GM18508 (cell line): ENCODE data around the gene CD2BP2.
"Not testable (repeated sequence)": the region's sequence is repeated elsewhere in the genome, so short reads cannot be mapped to it uniquely, and the experiment has no call there.

Experiments
- ATAC-seq: cut with Tn5 transposase; IDR thresholded peaks from one replicate; pipeline ENCODE4 v1.9.1; 2021; ENCODE audit warnings: moderate number of reproducible peaks; ENCODE audit not compliant: insufficient read depth, unreplicated experiment

The CD2BP2 gene

DNA sequence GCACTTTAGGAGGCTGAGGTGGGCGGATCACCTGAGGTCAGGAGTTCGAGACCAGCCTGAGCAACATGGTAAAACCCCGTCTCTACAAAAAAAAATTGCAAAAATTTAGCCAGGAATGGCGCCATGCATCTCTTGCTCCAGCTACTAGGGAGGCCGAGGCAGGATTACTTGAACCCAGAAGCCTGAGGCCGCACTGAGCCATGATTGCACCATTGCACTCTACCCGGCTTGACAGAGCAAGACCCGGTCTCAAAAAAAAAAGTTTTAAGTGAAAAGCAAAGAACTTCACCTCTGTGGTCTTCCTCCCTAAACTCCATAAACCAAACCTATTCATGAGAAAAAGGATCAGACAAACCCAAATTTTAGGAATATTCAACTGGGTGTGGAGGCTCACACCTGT, 7.0 kb downstream of the CD2BP2 start:
- ATAC-seq = no peak

DNA sequence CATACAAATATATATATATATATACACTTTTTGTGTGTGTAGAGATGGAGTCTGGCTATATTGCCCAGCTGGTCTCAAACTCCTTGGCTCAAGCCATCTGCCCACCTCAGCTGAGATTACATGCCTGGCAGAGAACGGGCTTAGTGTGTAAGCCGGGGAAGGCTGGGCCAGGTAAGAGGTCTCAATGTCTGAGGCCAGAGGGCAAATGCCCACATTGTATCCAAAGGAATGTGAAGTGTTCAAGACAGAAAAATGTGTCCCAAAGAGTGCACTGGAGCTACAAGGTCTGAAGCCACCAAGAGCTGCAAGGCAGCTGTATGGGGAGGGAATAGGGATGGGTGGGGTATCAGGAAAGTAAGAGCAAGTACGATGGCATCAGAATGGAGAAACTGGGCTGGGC, 8.8 kb downstream of the CD2BP2 start:
- ATAC-seq = no peak

DNA sequence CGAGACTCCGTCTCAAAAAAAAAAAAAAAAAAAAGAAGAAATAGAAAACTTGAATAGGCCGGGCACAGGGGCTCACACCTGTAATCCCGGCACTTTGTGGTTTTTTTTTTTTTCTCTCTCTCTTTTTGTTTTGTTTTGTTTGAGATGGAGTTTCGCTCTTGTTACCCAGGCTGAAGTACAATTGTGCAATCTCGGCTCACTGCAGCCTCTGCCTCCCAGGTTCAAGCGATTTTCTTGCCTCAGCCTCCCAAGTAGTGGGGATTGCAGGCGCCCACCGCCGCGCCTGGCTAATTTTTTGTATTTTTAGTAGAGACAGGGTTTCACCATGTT, 11.7 kb downstream of the CD2BP2 start:
- not testable (repeated sequence) for ATAC-seq

DNA sequence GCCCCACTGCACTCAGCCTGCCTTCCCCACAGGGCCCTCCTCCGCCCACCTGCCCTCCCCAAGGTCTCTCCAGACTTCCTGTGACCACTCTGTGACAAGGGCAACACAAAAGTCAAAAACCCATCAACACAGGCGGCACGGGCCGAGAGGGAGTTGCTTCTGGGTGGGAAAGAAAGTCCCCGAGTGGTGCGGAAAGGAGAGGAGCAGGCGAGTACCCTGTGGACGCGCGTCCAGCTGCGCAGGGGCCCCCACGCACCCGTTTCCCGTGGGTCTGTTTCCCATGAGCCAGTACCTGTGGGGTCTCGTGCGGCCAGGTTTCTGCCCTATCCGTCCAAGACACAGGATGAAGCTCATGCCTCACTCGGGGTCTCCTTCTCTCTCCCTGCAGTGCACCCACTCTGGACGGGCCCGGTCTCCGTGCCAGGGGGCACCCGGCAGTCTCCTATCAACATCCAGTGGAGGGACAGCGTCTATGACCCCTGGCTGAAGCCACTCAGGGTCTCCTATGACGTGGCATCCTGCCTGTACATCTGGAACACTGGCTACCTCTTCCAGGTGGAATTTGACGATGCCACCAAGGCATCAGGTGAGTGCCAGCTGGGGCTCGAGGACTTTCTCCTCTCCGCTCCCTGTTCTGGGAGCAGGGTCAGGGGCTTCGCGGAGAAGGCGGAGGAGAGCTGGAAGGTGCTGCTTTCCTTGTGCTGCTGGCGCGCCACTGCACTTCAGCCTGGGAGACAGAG, 12.2 kb downstream of the CD2BP2 start:
- no peak for ATAC-seq

DNA sequence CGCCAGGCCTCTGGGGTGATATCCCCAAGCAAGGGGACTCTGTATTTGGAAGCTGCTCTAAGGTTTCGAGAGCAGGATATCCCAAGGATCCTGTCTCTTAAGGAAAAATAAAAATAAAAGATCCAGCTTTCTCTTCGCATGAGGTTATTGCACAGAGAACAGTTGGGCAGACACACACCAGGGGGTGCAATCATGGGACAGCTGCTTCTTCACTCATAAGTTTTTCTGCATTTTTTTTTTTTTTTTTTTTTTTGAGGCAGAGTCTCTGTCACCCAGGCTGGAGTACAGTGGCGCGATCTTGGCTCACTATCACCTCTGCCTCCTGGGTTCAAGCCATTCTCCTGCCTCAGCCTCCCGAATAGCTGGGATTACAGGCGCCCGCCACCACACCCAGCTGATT, 13.1 kb downstream of the CD2BP2 start:
- not testable (repeated sequence) for ATAC-seq

DNA sequence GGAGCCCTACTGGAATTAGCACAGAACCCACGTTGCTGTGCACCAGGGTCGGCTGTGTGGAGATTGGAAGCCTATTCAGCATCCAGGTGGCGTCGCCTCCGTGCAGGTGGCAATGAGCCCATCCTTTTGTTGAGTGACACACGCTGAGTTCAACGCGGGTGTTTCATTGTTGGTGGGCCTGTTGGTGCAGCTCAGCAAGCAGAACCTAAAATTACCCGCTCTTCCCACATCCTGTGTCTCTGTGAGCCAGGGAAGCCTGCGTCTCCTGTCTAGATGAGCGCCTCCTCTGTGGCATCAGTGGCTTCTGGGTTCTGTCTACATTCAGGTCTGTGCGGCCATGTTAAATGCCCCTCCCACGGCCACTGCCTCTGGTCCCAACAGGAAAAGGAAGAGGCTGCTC, 14.5 kb downstream of the CD2BP2 start:
- no peak for ATAC-seq

DNA sequence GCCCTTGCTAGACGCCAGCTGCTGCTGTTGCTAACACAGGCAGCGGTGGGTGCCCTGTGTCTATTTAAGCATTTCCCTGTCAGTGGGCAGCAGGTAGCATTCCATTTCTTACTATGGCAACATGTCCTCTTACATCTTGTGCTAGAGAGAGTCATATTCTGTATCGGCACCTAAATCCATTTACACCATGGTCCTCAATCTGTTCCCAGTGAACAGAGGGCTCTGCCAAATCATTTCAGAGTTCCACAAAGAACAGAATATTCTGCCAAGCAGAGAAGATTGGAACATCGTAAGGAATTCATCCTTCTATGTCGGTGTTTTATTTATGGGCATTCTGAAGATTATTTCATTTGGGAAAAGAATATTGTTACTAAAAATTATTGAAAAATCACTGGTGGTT, 16.4 kb downstream of the CD2BP2 start:
- ATAC-seq = not testable (repeated sequence)

DNA sequence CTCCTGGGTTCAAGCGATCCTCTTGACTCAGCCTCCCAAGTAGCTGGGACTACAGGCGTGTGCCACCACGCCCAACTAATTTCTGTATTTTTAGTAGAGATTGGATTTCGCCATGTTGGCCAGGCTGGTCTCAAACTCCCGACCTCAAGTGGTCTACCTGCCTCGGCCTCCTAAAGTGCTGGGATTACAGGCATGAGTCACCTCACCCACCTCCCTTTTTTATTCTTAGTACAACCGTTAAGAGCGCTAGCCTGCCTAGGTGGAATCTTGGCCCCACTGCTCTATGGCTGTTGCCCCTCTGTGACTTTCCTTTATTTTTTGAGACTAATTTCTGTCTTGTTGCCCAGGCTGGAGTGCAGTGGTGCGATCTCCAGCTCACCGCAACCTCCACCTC, 17.1 kb downstream of the CD2BP2 start:
- not testable (repeated sequence) for ATAC-seq

DNA sequence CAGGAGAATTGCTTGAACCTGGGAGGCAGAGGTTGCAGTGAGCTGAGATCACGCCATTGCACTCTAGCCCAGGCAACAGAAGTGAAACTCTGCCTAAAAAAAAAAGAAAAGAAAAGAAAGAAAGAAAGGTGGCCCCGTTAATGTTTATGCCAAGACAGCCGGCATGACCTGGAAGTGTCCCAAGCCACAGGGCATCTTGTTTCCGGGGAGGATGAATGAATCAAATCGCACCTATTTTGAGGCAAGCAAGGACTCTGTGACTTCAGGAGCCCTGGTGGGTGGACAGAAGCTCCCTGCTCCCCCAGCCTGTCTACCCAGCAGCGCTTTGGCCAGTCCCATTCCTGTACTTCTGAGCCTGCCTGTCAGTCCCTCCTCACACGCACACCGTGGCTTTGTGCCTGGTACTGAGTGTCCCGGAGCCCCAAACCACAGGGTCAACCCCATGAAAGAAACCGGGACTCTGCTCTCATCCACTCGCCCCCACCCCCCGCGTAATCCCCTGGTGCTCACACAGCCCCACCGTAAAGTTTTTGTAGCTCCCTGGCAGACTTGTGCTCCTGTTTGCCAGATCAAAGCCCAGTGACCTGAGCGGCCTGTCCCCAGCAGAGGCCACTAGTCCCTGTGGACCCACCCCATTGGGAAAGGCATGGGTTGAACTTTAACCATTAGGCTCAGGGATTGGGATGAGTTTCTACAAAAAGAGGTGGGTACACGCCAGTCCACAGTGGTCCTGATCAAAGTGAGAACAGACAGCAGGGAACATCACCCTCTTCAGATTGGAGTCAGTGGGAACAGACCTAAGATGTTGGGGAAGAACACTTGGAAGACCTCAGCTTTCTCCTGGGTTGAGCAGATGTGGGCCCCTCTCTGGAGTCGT, 19.3 kb downstream of the CD2BP2 start:
- ATAC-seq = no peak

DNA sequence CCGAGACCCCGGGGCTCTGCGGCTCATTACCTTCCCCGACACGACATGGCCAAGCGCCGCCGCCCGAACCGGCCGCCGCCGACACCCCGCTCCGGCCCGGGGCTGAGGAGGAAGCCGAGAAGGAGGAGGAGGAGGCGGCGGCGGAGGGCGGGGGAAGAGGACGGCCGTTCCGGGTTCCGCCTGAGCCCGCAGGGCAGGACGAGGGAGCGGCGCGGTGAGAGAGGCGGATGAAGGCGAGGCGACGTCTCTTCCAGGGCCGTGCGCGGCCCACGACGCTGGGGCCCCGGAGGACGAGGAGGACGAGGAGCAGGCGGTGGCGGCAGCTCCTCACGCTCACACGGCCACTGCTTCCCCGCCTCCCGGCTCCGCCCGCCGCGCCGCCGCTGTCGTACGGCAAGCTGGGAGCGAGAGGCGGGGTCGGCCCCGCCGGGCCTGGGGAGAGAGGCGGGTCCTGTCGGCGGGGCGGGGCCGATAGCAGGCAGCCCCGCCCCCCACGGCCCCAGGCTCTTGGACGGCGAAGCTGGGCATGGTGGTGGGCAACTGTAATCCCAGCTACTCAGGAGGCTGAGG, 20.0 kb downstream of the CD2BP2 start:
- ATAC-seq = not testable (repeated sequence)

DNA sequence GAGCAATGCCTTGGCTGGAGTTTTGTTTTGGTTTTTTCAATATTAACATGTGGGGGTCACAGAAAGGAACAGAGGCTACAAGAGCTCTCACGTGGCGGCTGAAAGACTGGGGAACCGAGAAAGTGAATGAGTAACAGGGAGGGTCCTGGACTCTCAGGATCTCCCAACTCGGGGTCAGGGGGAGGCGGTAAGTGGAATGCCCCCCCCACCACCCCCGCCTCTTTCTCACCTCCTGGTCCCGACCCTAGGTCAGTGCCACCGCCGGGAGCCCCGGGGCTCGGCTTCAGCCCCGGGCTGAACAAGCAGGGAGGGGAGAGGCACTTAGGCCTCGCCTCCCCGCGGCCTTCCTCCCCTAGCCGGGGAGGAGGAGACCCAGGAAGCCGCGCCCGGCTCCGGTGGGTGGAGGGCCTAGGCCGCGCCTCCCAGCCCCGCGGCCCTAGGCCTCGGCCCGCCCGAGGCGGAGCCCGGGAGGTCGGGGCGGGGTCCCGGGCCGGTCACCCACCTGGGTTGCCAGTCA, 20.6 kb downstream of the CD2BP2 start:
- ATAC-seq = not testable (repeated sequence)

DNA sequence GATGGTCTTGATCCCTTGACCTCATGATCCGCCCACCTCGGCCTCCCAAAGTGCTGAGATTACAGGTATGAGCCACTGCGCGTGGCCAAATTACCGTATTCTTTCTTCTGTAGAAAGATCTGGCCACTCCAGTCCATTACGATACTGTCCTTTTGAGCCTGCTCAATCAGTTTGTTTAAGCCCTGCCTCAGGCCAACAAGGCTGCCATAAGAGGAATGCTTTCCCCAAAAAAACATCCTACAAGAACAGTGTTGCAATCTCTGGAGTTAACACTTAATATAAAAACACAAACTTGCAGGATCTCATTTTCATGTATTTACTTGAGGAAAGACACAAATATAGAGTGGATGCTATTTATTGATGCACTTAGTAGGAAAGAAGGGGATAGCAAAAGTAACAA, 30.9 kb downstream of the CD2BP2 start:
- not testable (repeated sequence) for ATAC-seq

DNA sequence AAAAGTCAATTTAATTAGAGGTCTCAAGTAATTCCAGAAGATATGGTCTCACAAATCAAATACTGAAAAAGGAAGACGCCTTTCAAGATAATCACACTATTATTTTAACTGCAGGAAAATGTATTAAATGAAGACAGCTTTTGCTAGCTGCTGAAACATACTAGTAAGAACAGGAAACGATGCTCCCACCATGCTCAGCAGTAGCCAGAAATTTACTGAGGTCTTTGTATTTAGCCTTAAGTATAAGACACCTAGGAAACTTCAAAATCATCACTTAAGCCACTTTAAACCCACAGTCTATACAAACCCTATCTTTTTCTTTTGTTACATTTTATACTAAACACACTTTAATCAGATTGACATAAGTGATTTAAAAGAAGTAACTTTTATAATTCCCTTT, 36.5 kb downstream of the CD2BP2 start:
- not testable (repeated sequence) for ATAC-seq

DNA sequence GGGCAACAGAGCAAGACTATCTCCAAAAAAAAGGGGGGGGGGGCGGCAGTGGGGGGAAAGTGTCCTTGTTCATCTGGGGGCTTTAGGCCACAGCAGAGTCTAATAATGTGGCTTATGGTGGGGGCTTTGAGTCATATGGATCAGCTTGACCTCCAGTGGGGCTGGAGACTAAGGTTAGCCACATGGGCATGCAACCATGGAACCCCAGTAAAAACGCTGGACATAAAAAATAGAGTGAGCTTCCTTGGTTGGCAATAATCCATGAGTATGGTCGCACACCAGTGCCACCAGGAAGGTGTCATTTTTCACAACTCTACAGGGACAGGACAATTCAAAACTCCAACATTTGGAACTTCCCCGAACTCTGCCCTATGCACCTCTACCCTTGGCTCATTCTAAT, 44.2 kb downstream of the CD2BP2 start:
- not testable (repeated sequence) for ATAC-seq

DNA sequence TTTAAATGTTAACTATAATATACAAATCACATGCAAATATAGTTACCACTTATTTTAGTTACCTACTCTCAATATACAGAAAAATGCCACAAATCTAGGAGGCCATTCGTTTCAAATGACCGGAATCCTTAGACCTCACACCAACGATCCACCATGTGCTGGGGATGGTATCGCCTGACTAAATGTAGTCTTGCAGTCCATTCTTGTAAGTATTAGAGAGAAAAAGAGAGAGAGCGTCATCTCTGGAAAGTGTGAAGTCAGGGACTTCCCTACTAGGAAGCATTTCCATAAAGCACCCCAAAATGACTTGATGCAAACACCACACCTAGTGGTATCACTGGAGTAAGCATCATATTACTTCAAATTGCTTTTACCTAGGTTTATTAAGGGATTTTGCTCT, 45.9 kb downstream of the CD2BP2 start:
- ATAC-seq = not testable (repeated sequence)
